GM19328 (cell line): ENCODE data around the gene MGLL.
"Not testable (repeated sequence)": the region's sequence is repeated elsewhere in the genome, so short reads cannot be mapped to it uniquely, and the experiment has no call there.

ENCODE experiments used
- ATAC-seq: cut with Tn5 transposase; IDR thresholded peaks from one replicate; pipeline ENCODE4 v1.9.1; 2021; ENCODE audit warnings: mild to moderate bottlenecking, moderate library complexity; ENCODE audit not compliant: unreplicated experiment

MGLL gene

GRCh38 chr3:127692501-127693335, 129.6 kb downstream of the MGLL start:
- no peak for ATAC-seq

GRCh38 chr3:127691974-127692373, 130.3 kb downstream of the MGLL start:
- no peak for ATAC-seq

- no peak for ATAC-seq
These were observed 130.8 kb downstream of the MGLL start for GRCh38 chr3:127691489-127691888.

GRCh38 chr3:127690823-127691452, 131.4 kb downstream of the MGLL start:
- no peak for ATAC-seq

GRCh38 chr3:127690106-127690505, 132.2 kb downstream of the MGLL start:
- no peak for ATAC-seq

GRCh38 chr3:127689266-127689860, 133.0 kb downstream of the MGLL start:
- no peak for ATAC-seq

GRCh38 chr3:127688416-127689265, 133.7 kb downstream of the MGLL start:
- no peak for ATAC-seq

GRCh38 chr3:127688022-127688415, 134.3 kb downstream of the MGLL start:
- ATAC-seq: no peak

GRCh38 chr3:127687228-127687737, 135.0 kb downstream of the MGLL start:
- ATAC-seq: no peak

GRCh38 chr3:127686512-127686894, 135.8 kb downstream of the MGLL start:
- no peak for ATAC-seq

GRCh38 chr3:127685708-127686511, 136.4 kb downstream of the MGLL start:
- ATAC-seq: no peak

- ATAC-seq: no peak
These were observed 137.2 kb downstream of the MGLL start for GRCh38 chr3:127684871-127685707.

- no peak for ATAC-seq
These were observed 139.8 kb downstream of the MGLL start for GRCh38 chr3:127682561-127682960.

- ATAC-seq: not testable (repeated sequence)
These were observed 140.2 kb downstream of the MGLL start for GRCh38 chr3:127682175-127682554.

- ATAC-seq: no peak
These were observed 141.5 kb downstream of the MGLL start for GRCh38 chr3:127680798-127681221.

- ATAC-seq: no peak
These were observed 142.1 kb downstream of the MGLL start for GRCh38 chr3:127680146-127680661.

- ATAC-seq: no peak
These were observed 142.7 kb downstream of the MGLL start for GRCh38 chr3:127679534-127680145.
